B cell (primary cell): ENCODE results near the gene DNAH2. TPM values are rescaled to one million over a fixed set of nuclear protein-coding genes. Genes with fewer than 3 reads are reported as not detected.

Experiments used
- ATAC-seq: fragments of 200-7000 bp; cut with Tn5 transposase; one replicate; pipeline ENCODE4 v1.10.0; 2021; ENCODE audit warnings: low read depth, mild to moderate bottlenecking, moderate number of reproducible peaks, moderate library complexity
- CTCF ChIA-PET: fragments of 350-600 bp; sonication (Branson Sonifier 250); formaldehyde crosslinking; loops from one replicate; lab custom pipeline; 2021; ENCODE audit warnings: antibody characterized with exemption, inconsistent platforms; lab: Charles Lee
- POLR2A ChIA-PET: fragments of 350-600 bp; sonication (Branson Sonifier 250); formaldehyde crosslinking; loops from one replicate; lab custom pipeline; 2021; ENCODE audit warnings: antibody characterized with exemption; lab: Charles Lee
- DNase-seq: peaks from one replicate; pipeline ENCODE4 v3.0.0; 2013
- H2AFZ ChIP-seq: 2 replicates; pipeline ENCODE4 v1.6.1; 2012; ENCODE audit warnings: mild to moderate bottlenecking, low read depth, low read length; ENCODE audit not compliant: insufficient read depth, poor library complexity, severe bottlenecking
- H3K27ac ChIP-seq, 2 donors: 1 replicate in 1 of 2; 2 replicates in 1 of 2; pipeline ENCODE4 v1.5.1; 2012 to 2013; ENCODE audit warnings: low read length in 2 of 2, mild to moderate bottlenecking in 2 of 2, moderate library complexity in 1 of 2
- H3K27me3 ChIP-seq, 4 experiments: fragments of 200-600 bp in 1 of 4; sonication (generic) in 1 of 4; replicated peaks in 1 of 4; 1 replicate in 2 of 4; 2 replicates in 2 of 4; pipeline versions ENCODE4 v1.6.1 to v1.7.0; 2013 to 2016; ENCODE audit warnings: low read length in 3 of 4, mild to moderate bottlenecking in 2 of 4, mixed read lengths in 1 of 4, moderate library complexity in 1 of 4; ENCODE audit not compliant: insufficient read depth in 4 of 4, control insufficient read depth in 3 of 4; ENCODE audit errors: control extremely low read depth in 1 of 4
- H3K36me3 ChIP-seq, 2 experiments: replicated peaks in 1 of 2; 1 replicate in 1 of 2; 2 replicates in 1 of 2; pipeline versions ENCODE4 v1.6.1 to v1.7.1; 2013; ENCODE audit warnings: low read length in 1 of 2; ENCODE audit not compliant: insufficient read depth in 2 of 2, control insufficient read depth in 1 of 2; ENCODE audit errors: control extremely low read depth in 1 of 2, extremely low read depth in 1 of 2
- H3K4me1 ChIP-seq, 2 donors: fragments of 200-600 bp in 1 of 2; sonication (generic) in 1 of 2; 1 replicate in 1 of 2; 2 replicates in 1 of 2; pipeline versions ENCODE4 v1.5.1 to v1.6.1; 2013 to 2017; ENCODE audit warnings: low read length in 2 of 2; ENCODE audit not compliant: control insufficient read depth in 2 of 2, insufficient read depth in 2 of 2
- H3K4me2 ChIP-seq: replicated peaks from 2 replicates; pipeline ENCODE3; 2012; ENCODE audit warnings: mild to moderate bottlenecking, low read depth, low read length; ENCODE audit not compliant: poor library complexity, severe bottlenecking
- H3K4me3 ChIP-seq, 5 experiments: fragments of 200-600 bp in 1 of 5; sonication (generic) in 1 of 5; 1 replicate in 3 of 5; 2 replicates in 2 of 5; pipeline versions ENCODE4 v1.5.1 to v1.7.0; 2011 to 2016; ENCODE audit warnings: low read length in 4 of 5, mild to moderate bottlenecking in 4 of 5, low read depth in 2 of 5, control low read depth in 1 of 5, moderate library complexity in 1 of 5; ENCODE audit not compliant: insufficient read depth in 1 of 5; ENCODE audit errors: control extremely low read depth in 1 of 5, extremely low read depth in 1 of 5
- H3K79me2 ChIP-seq: fragments of 200-600 bp; sonication (generic); one replicate; pipeline ENCODE4 v1.6.0; 2016; ENCODE audit warnings: low read length; ENCODE audit not compliant: control insufficient read depth, insufficient read depth
- H3K9ac ChIP-seq: fragments of 200-600 bp; sonication (generic); 2 replicates; pipeline ENCODE4 v1.6.1; 2017; ENCODE audit warnings: mild to moderate bottlenecking, low read length, moderate library complexity
- H3K9me3 ChIP-seq, 3 donors: one replicate each; pipeline versions ENCODE4 v1.6.1 to v1.7.1; 2013; ENCODE audit warnings: low read length in 2 of 3; ENCODE audit not compliant: control insufficient read depth in 2 of 3, insufficient read depth in 1 of 3; ENCODE audit errors: control extremely low read depth in 1 of 3
- H4K20me1 ChIP-seq: 2 replicates; pipeline ENCODE4 v1.6.0; 2012; ENCODE audit warnings: mild to moderate bottlenecking, low read length; ENCODE audit not compliant: insufficient read depth, control insufficient read depth, poor library complexity, severe bottlenecking
- H3K27ac Mint-ChIP-seq: one replicate; pipeline ENCODE4 v1.8.0; 2021; ENCODE audit warnings: mixed read lengths
- H3K27me3 Mint-ChIP-seq: one replicate; pipeline ENCODE4 v1.8.0; 2021; ENCODE audit warnings: mixed read lengths
- H3K4me1 Mint-ChIP-seq: one replicate; pipeline ENCODE4 v1.8.0; 2021; ENCODE audit warnings: mixed read lengths
- H3K4me3 Mint-ChIP-seq: one replicate; pipeline ENCODE4 v1.8.0; 2021; ENCODE audit warnings: mixed read lengths
- H3K9me3 Mint-ChIP-seq: one replicate; pipeline ENCODE4 v1.8.0; 2022; ENCODE audit warnings: mixed read lengths; ENCODE audit not compliant: insufficient read depth
- CTCF ChIP-seq: fragments of 200-600 bp; IDR thresholded peaks from one replicate; pipeline ENCODE4 v1.8.0; 2022; ENCODE audit warnings: antibody characterized with exemption, mild to moderate bottlenecking
- EZH2 ChIP-seq: IDR thresholded peaks from 2 replicates; pipeline ENCODE4 v1.6.1; 2012; ENCODE audit warnings: borderline replicate concordance, low read depth, mild to moderate bottlenecking, moderate library complexity, low read length; ENCODE audit not compliant: insufficient read depth, poor library complexity, severe bottlenecking
- WGBS: methylation state at CpG from one replicate; pipeline ENCODE4 v1.1.5; 2013; ENCODE audit warnings: missing lambda C conversion rate; ENCODE audit not compliant: insufficient coverage; 5-methylcytosine and 5-hydroxymethylcytosine counted together
- intact Hi-C: fragments of 100-400 bp; cut with micrococcal nuclease; formaldehyde crosslinking; loops from one replicate; pipeline ENCODE4 v1.10.0; 2022
- polyA minus RNA-seq: library from RNA; depleted of rRNA, polyadenylated mRNA; stranded (reverse); fragments of >200 nt; gene quantifications from 2 replicates; pipeline ENCODE4 v1.2.3, GENCODE V29; 2012
- polyA plus RNA-seq: library from polyadenylated mRNA; depleted of rRNA; stranded (reverse); fragments of >200 nt; gene quantifications from 2 replicates; pipeline ENCODE4 v1.2.3, GENCODE V29; 2012
- total RNA-seq, 2 donors: library from RNA; stranded (reverse); fragments of 120-200 nt in 1 of 2; gene quantifications; 1 replicate in 1 of 2; 2 replicates in 1 of 2; pipeline versions ENCODE4 v1.2.3 to v1.2.4, GENCODE V29; 2013 to 2022

The DNAH2 gene
- total RNA-seq: not detected in 2 replicates
- 0.12 TPM for total RNA-seq (2013)
- 0.03 TPM in 1 of 2 replicates, not detected in the other for polyA plus RNA-seq
- polyA minus RNA-seq: not detected in 2 replicates

GRCh38 chr17:7716901-7717755 lies at the start of gene DNAH2:
Gene DNAH2 (plus strand): TSS chr17:7717744. CDS start chr17:7719735, 1,991 bp downstream.
- peaks cover 20 to 26% of the 10 kb centered on the region in 2 donors for H3K4me1 ChIP-seq

More at GRCh38 chr17:7716901-7717755, at the start of gene DNAH2:
- no peaks in the 10 kb centered on the region for H3K9me3 Mint-ChIP-seq
- Histone ChIP-seq H3K4me3 (peak within 1 kb of the TSS in 4 of 5 experiments; percentile 28 to 63 (median 43)), H3K27me3 (peaks cover 0 to 80% (median 42%) of the 10 kb centered on the region in 4 experiments), H3K9ac (peak within 1 kb of the TSS; percentile 61), H3K4me2 (peak within 1 kb of the TSS; percentile 92), H3K36me3 (no peaks in the 10 kb centered on the region), H4K20me1 (no peaks in the 10 kb centered on the region), H3K79me2 (no peaks in the 10 kb centered on the region), H2AFZ (peak within 1 kb of the TSS; percentile 79), H3K9me3 (peaks cover 0 to 3% (median 0%) of the 10 kb centered on the region in 3 donors), H3K27ac (no peak within 1 kb of the TSS)
- H3K27ac Mint-ChIP-seq: no peak within 1 kb of the TSS
- TF ChIP-seq EZH2: no peak
- no peak for TF ChIP-seq CTCF
- H3K4me1 Mint-ChIP-seq: peaks cover 24% of the 10 kb centered on the region
- under 1% methylated on average over 64 of the region's 64 CpGs for WGBS
- intact Hi-C loops: no loop called here
- peaks cover 70% of the 10 kb centered on the region for H3K27me3 Mint-ChIP-seq
- ChIA-PET CTCF (interaction anchor here (1.2 kb wide), 1 partner anchor 11 kb away, joined by 3 read pairs; no protein-coding TSS in a partner anchor), POLR2A (interaction anchor here (0.7 kb wide), 1 partner anchor 12 kb away, joined by 6 read pairs; the partner anchor contains the start of gene EFNB3)
- DNase-seq (peak; percentile 57), ATAC-seq (peak; percentile 80)
- H3K4me3 Mint-ChIP-seq: peak within 1 kb of the TSS; percentile 83
